ENCODE results near the gene PSEN1.

GRCh38 chr14:73231981-73232851 is 95.9 kb downstream of the PSEN1 start:
- TF ChIP-seq POU2F2 (IDR thresholded peaks at IDR 0.05; ENCODE audit: low read depth, low read length) (no peak), TAF1 (IDR thresholded peaks at IDR 0.05; ENCODE audit: low read depth, low read length) (no peak), SPI1 (IDR thresholded peaks at IDR 0.05; ENCODE audit: low read depth, low read length) (no peak)

Data from GM12891 (cell line).